ENCODE measurements around the gene ITGAV. TPM values are rescaled to one million over a fixed set of nuclear protein-coding genes. Genes with fewer than 3 reads are reported as not detected.

ITGAV gene
- total RNA-seq, 1 experiment from 2014 or later, result 26.9 TPM

DNA sequence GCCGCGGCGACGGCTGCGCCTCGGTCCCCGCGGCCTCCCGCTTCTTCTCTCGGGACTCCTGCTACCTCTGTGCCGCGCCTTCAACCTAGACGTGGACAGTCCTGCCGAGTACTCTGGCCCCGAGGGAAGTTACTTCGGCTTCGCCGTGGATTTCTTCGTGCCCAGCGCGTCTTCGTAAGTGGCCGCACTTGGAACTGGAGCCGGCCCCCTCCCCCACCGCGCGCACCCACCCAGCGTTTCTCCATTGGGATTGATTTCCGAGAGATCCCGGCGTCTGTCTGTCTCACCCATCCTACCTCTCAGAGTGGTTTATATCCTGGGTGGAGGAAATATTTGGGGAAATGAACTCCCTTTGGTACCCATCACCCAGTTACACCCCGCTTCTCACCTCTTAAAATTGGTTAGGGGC is 498 bp downstream of the ITGAV start:
- no peak overlapping the region for H3K27ac ChIP-seq (ENCODE audit: insufficient read length, low read depth, low read length)
- no CpG with 5 or more reads among the region's 32 CpGs for WGBS (ENCODE audit: extremely low coverage, insufficient read length, low lambda C conversion rate)

More for the DNA sequence above, 498 bp downstream of the ITGAV start:
- no peak for DNase-seq
- TF ChIP-seq, protein P1, sequence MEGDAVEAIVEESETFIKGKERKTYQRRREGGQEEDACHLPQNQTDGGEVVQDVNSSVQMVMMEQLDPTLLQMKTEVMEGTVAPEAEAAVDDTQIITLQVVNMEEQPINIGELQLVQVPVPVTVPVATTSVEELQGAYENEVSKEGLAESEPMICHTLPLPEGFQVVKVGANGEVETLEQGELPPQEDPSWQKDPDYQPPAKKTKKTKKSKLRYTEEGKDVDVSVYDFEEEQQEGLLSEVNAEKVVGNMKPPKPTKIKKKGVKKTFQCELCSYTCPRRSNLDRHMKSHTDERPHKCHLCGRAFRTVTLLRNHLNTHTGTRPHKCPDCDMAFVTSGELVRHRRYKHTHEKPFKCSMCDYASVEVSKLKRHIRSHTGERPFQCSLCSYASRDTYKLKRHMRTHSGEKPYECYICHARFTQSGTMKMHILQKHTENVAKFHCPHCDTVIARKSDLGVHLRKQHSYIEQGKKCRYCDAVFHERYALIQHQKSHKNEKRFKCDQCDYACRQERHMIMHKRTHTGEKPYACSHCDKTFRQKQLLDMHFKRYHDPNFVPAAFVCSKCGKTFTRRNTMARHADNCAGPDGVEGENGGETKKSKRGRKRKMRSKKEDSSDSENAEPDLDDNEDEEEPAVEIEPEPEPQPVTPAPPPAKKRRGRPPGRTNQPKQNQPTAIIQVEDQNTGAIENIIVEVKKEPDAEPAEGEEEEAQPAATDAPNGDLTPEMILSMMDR (conservative IDR thresholded peaks at IDR 0.05), result no peak
- Mint-ChIP-seq H3K4me1 (peaks cover 32 to 44% of the 10 kb centered on the region in 2 experiments), H3K36me3 (ENCODE audit: insufficient read depth in 1 of 3, low read depth in 3 of 3) (no peaks in the 10 kb centered on the region), H3K27me3 (ENCODE audit: low read depth) (no peaks in the 10 kb centered on the region; the same call in none of the 2 replicates), H3K27ac (peak overlapping the region in 2 of 3 experiments; percentile 10 to 72; a peak in 5 of 7 replicates), H3K9me3 (peaks cover 0 to 2% of the 10 kb centered on the region in 2 experiments; a peak in 1 of 5 replicates), H3K4me3 (peak overlapping the region; percentile 88 to 89)
- H3K56ac ChIP-seq (ENCODE audit: insufficient read length, low read depth, low read length), result no peak overlapping the region
- H2AFZ ChIP-seq (ENCODE audit: low read length), result peak overlapping the region; percentile 94
- no peak overlapping the region for H2BK12ac ChIP-seq (ENCODE audit: insufficient read length, low read depth, low read length)
- H4K5ac ChIP-seq (ENCODE audit: insufficient read length, low read depth, low read length), result no peak overlapping the region
- no peak overlapping the region for H4K8ac ChIP-seq (replicated peaks; ENCODE audit: insufficient read length, low read depth, low read length)
- no peak overlapping the region for H3K23ac ChIP-seq (ENCODE audit: insufficient read length, low read depth, low read length)
- peak overlapping the region; percentile 69 for H3K9ac ChIP-seq (ENCODE audit: extremely low read depth, insufficient read length, low read length)
- H2BK120ac ChIP-seq (ENCODE audit: low read depth, low read length, poor library complexity, severe bottlenecking), result no peak overlapping the region
- no peaks in the 10 kb centered on the region for H3K4me1 ChIP-seq (ENCODE audit: insufficient read depth, low read length)
- H2AK5ac ChIP-seq (ENCODE audit: insufficient read length, low read length), result no peak overlapping the region
- H3K9me3 ChIP-seq (ENCODE audit: control insufficient read depth, low read depth, low read length), result no peaks in the 10 kb centered on the region
- peak overlapping the region; percentile 51 for H3K18ac ChIP-seq (ENCODE audit: insufficient read length, low read depth, low read length)
- peaks cover 12% of the 10 kb centered on the region for H3K23me2 ChIP-seq (ENCODE audit: insufficient read length, low read depth, low read length, poor library complexity, severe bottlenecking)
- H2BK20ac ChIP-seq (ENCODE audit: low read depth, low read length, poor library complexity, severe bottlenecking), result no peak overlapping the region
- H3K14ac ChIP-seq (ENCODE audit: insufficient read depth, low read length), result peak overlapping the region; percentile 16; the same call in 1 of the 2 replicates
- H3K79me1 ChIP-seq (ENCODE audit: insufficient read depth, low read depth, low read length, poor library complexity, severe bottlenecking), result no peaks in the 10 kb centered on the region
- H4K20me1 ChIP-seq (ENCODE audit: control insufficient read depth, insufficient read depth, insufficient read length), result no peaks in the 10 kb centered on the region
- H3K27me3 ChIP-seq (ENCODE audit: insufficient read depth, low read length), result no peaks in the 10 kb centered on the region
- peak overlapping the region; percentile 96 for H3K4me2 ChIP-seq (ENCODE audit: insufficient read depth, insufficient read length, low read length)
- H3T11ph ChIP-seq (ENCODE audit: low read length), result no peak overlapping the region
- no peak overlapping the region for H2BK5ac ChIP-seq (ENCODE audit: insufficient read length, low read length)
- no peak overlapping the region for H3K4ac ChIP-seq (ENCODE audit: low read depth, low read length)
- no peak overlapping the region for H4K91ac ChIP-seq (ENCODE audit: insufficient read length, low read depth, low read length)
- no peaks in the 10 kb centered on the region; the same call in 1 of the 2 replicates for H3K79me2 ChIP-seq (ENCODE audit: insufficient read depth, low read length)
- no peak overlapping the region for H2BK15ac ChIP-seq (ENCODE audit: low read depth, low read length)
